ENCODE results near the gene HHLA2. TPM values are rescaled to one million over a fixed set of nuclear protein-coding genes. Genes with fewer than 3 reads are reported as not detected.
"Not testable (repeated sequence)": the region's sequence is repeated elsewhere in the genome, so short reads cannot be mapped to it uniquely, and the experiment has no call there.

HHLA2 gene
- polyA plus RNA-seq, 6 donors from 2014 or later = 0.26 TPM; not detected in 5

GRCh38 chr3:108285176-108285575 is 11.2 kb upstream of the HHLA2 start:
- DNase-seq (no peak), ATAC-seq (ENCODE audit: low read depth in 2 of 2) (no peak)
- Mint-ChIP-seq H3K4me1 (no peaks in the 10 kb centered on the region), H3K36me3 (peaks cover 0 to 6% of the 10 kb centered on the region in 2 donors), H3K27me3 (no peaks in the 10 kb centered on the region), H3K4me3 (no peak overlapping the region), H3K9me3 (peaks cover under 1 to 6% (median 4%) of the 10 kb centered on the region in 7 donors), H3K27ac (no peak overlapping the region)

GRCh38 chr3:108287146-108287545 is 9.2 kb upstream of the HHLA2 start:
- Mint-ChIP-seq H3K4me1 (peaks cover 4 to 8% (median 6%) of the 10 kb centered on the region in 3 donors), H3K27ac (no peak overlapping the region), H3K4me3 (no peak overlapping the region), H3K27me3 (no peaks in the 10 kb centered on the region), H3K36me3 (peaks cover 0 to 12% of the 10 kb centered on the region in 2 donors), H3K9me3 (peaks cover 0 to 13% (median 3%) of the 10 kb centered on the region in 7 donors)
- no peak for ATAC-seq (ENCODE audit: low read depth in 2 of 2)
- no peak for DNase-seq

GRCh38 chr3:108288193-108288592 is 8.2 kb upstream of the HHLA2 start:
- Mint-ChIP-seq H3K9me3 (peaks cover 0 to 13% (median 3%) of the 10 kb centered on the region in 7 donors), H3K36me3 (peaks cover 0 to 12% of the 10 kb centered on the region in 2 donors), H3K27ac (peak overlapping the region in 1 of 6 donors; percentile 22), H3K4me1 (peaks cover 14 to 19% (median 16%) of the 10 kb centered on the region in 3 donors)
- ATAC-seq (ENCODE audit: low read depth in 2 of 2); DNase-seq; H3K27me3 Mint-ChIP-seq; H3K4me3 Mint-ChIP-seq: not testable (repeated sequence)

GRCh38 chr3:108289159-108289558 is 7.2 kb upstream of the HHLA2 start:
- no peak for ATAC-seq (ENCODE audit: low read depth in 2 of 2)
- H3K36me3 Mint-ChIP-seq = peaks cover 0 to 12% of the 10 kb centered on the region in 2 donors
- H3K9me3 Mint-ChIP-seq = peaks cover 0 to 13% (median 3%) of the 10 kb centered on the region in 7 donors
- peaks cover 21 to 29% (median 26%) of the 10 kb centered on the region in 3 donors for H3K4me1 Mint-ChIP-seq
- DNase-seq = no peak
- H3K4me3 Mint-ChIP-seq = no peak overlapping the region
- no peaks in the 10 kb centered on the region for H3K27me3 Mint-ChIP-seq
- H3K27ac Mint-ChIP-seq = peak overlapping the region in 2 of 6 donors; percentile 4 to 34

- H3K4me1 Mint-ChIP-seq = peaks cover 27 to 36% (median 31%) of the 10 kb centered on the region in 3 donors
- peaks cover 0 to 11% (median 3%) of the 10 kb centered on the region in 7 donors for H3K9me3 Mint-ChIP-seq
- peak overlapping the region in 3 of 8 donors; percentile 36 to 63 (median 53) for H3K4me3 Mint-ChIP-seq
- H3K27me3 Mint-ChIP-seq = no peaks in the 10 kb centered on the region
- ATAC-seq (ENCODE audit: low read depth in 2 of 2) (no peak), DNase-seq (no peak)
- H3K36me3 Mint-ChIP-seq = peaks cover 0 to 12% of the 10 kb centered on the region in 2 donors
- H3K27ac Mint-ChIP-seq = peak overlapping the region in 4 of 6 donors; percentile 6 to 40 (median 26)
These were observed 3.9 kb upstream of the HHLA2 start for GRCh38 chr3:108292450-108292849.

GRCh38 chr3:108292905-108293328 is 3.4 kb upstream of the HHLA2 start:
- H3K4me1 Mint-ChIP-seq = peaks cover 27 to 36% (median 31%) of the 10 kb centered on the region in 3 donors
- H3K9me3 Mint-ChIP-seq = peaks cover 0 to 11% (median 3%) of the 10 kb centered on the region in 7 donors
- no peaks in the 10 kb centered on the region for H3K27me3 Mint-ChIP-seq
- peak overlapping the region in 4 of 8 donors; percentile 3 to 63 (median 34) for H3K4me3 Mint-ChIP-seq
- H3K27ac Mint-ChIP-seq = peak overlapping the region in 2 of 6 donors; percentile 6 to 22
- DNase-seq (no peak), ATAC-seq (ENCODE audit: low read depth in 2 of 2) (peak; percentile 39 to 49)
- peaks cover 0 to 12% of the 10 kb centered on the region in 2 donors for H3K36me3 Mint-ChIP-seq

GRCh38 chr3:108293858-108294257 is 2.5 kb upstream of the HHLA2 start:
- ATAC-seq (ENCODE audit: low read depth in 2 of 2) (no peak), DNase-seq (no peak)
- H3K4me1 Mint-ChIP-seq = peaks cover 27 to 36% (median 31%) of the 10 kb centered on the region in 3 donors
- no peaks in the 10 kb centered on the region for H3K27me3 Mint-ChIP-seq
- peaks cover 0 to 11% (median 3%) of the 10 kb centered on the region in 7 donors for H3K9me3 Mint-ChIP-seq
- H3K36me3 Mint-ChIP-seq = peaks cover 0 to 12% of the 10 kb centered on the region in 2 donors
- peak overlapping the region in 1 of 8 donors; percentile 16 for H3K4me3 Mint-ChIP-seq
- H3K27ac Mint-ChIP-seq = peak overlapping the region in 1 of 6 donors; percentile 51

- Mint-ChIP-seq H3K4me1 (peaks cover 27 to 36% (median 31%) of the 10 kb centered on the region in 3 donors), H3K9me3 (peaks cover 0 to 9% (median 1%) of the 10 kb centered on the region in 7 donors), H3K27ac (no peak overlapping the region), H3K4me3 (no peak overlapping the region), H3K36me3 (peaks cover 0 to 9% of the 10 kb centered on the region in 2 donors), H3K27me3 (peaks cover 0 to 10% (median 0%) of the 10 kb centered on the region in 3 donors)
- ATAC-seq (ENCODE audit: low read depth in 2 of 2) (no peak), DNase-seq (no peak)
These were observed 750 bp upstream of the HHLA2 start for GRCh38 chr3:108295421-108296175.

GRCh38 chr3:108297647-108298046 is 1.3 kb downstream of the HHLA2 start:
- Mint-ChIP-seq H3K9me3 (no peaks in the 10 kb centered on the region), H3K27me3 (peaks cover 0 to 10% (median 0%) of the 10 kb centered on the region in 3 donors), H3K4me1 (peaks cover 23 to 38% (median 32%) of the 10 kb centered on the region in 3 donors), H3K27ac (peak overlapping the region in 1 of 6 donors; percentile 5), H3K4me3 (no peak overlapping the region), H3K36me3 (no peaks in the 10 kb centered on the region)
- ATAC-seq (ENCODE audit: low read depth in 2 of 2) = no peak
- DNase-seq = no peak

- Mint-ChIP-seq H3K27ac (peak overlapping the region in 1 of 6 donors; percentile 5), H3K4me1 (peaks cover 19 to 34% (median 27%) of the 10 kb centered on the region in 3 donors), H3K4me3 (no peak overlapping the region), H3K27me3 (peaks cover 0 to 10% (median 0%) of the 10 kb centered on the region in 3 donors), H3K36me3 (no peaks in the 10 kb centered on the region), H3K9me3 (no peaks in the 10 kb centered on the region)
- no peak for ATAC-seq (ENCODE audit: low read depth in 2 of 2)
- no peak for DNase-seq
These were observed 1.7 kb downstream of the HHLA2 start for GRCh38 chr3:108298056-108298455.

GRCh38 chr3:108300103-108300849 is 3.9 kb downstream of the HHLA2 start:
- DNase-seq = no peak
- Mint-ChIP-seq H3K36me3 (no peaks in the 10 kb centered on the region), H3K27ac (no peak overlapping the region), H3K27me3 (peaks cover 0 to 10% (median 0%) of the 10 kb centered on the region in 3 donors), H3K4me1 (peaks cover 11 to 15% (median 12%) of the 10 kb centered on the region in 3 donors), H3K4me3 (no peak overlapping the region), H3K9me3 (no peaks in the 10 kb centered on the region)
- no peak for ATAC-seq (ENCODE audit: low read depth in 2 of 2)

GRCh38 chr3:108301695-108302404 is 5.5 kb downstream of the HHLA2 start:
- DNase-seq (no peak), ATAC-seq (ENCODE audit: low read depth in 2 of 2) (peak; percentile 38 to 49)
- no peak overlapping the region for H3K4me3 Mint-ChIP-seq
- no peaks in the 10 kb centered on the region for H3K9me3 Mint-ChIP-seq
- H3K4me1 Mint-ChIP-seq = peaks cover 5 to 15% (median 12%) of the 10 kb centered on the region in 3 donors
- H3K27ac Mint-ChIP-seq = no peak overlapping the region
- H3K36me3 Mint-ChIP-seq = no peaks in the 10 kb centered on the region
- peaks cover 0 to 10% (median 4%) of the 10 kb centered on the region in 3 donors for H3K27me3 Mint-ChIP-seq

GRCh38 chr3:108302570-108302969 is 6.2 kb downstream of the HHLA2 start:
- no peaks in the 10 kb centered on the region for H3K9me3 Mint-ChIP-seq
- ATAC-seq (ENCODE audit: low read depth in 2 of 2) (no peak), DNase-seq (no peak)
- peaks cover 5 to 15% (median 12%) of the 10 kb centered on the region in 3 donors for H3K4me1 Mint-ChIP-seq
- H3K4me3 Mint-ChIP-seq = no peak overlapping the region
- peaks cover 0 to 10% (median 4%) of the 10 kb centered on the region in 3 donors for H3K27me3 Mint-ChIP-seq
- H3K36me3 Mint-ChIP-seq = no peaks in the 10 kb centered on the region
- no peak overlapping the region for H3K27ac Mint-ChIP-seq

All from naive B cell (primary cell).